GM12892 (cell line): ENCODE results near the gene KRT37.

Experiments
- DNase-seq: peaks from one replicate; pipeline ENCODE4 v3.0.0; 2011; ENCODE audit not compliant: insufficient read length
- FAIRE-seq: peaks from 2 replicates; lab custom pipeline; 2011; peaks lifted over from hg19 to GRCh38; lab: Jason Lieb, UNC
- POLR2A ChIP-seq: IDR thresholded peaks from 2 replicates; pipeline ENCODE4 v1.6.1; 2011; ENCODE audit warnings: low read depth, low read length, control low read depth
- POLR2AphosphoS5 ChIP-seq: IDR thresholded peaks from 2 replicates; pipeline ENCODE4 v1.6.1; 2011; ENCODE audit warnings: low read depth, low read length, control low read depth
- TAF1 ChIP-seq: IDR thresholded peaks from 2 replicates; pipeline ENCODE4 v1.6.1; 2011; ENCODE audit warnings: low read depth, mild to moderate bottlenecking, control low read depth, low read length, borderline replicate concordance

KRT37 gene

GRCh38 chr17:41415833-41416335 is 8.5 kb downstream of the KRT37 start:
- FAIRE-seq = no peak
- no peak for TF ChIP-seq TAF1
- TF ChIP-seq POLR2A = no peak
- no peak for TF ChIP-seq POLR2AphosphoS5
- DNase-seq = no peak

GRCh38 chr17:41415411-41415810 is 9.0 kb downstream of the KRT37 start:
- DNase-seq = no peak
- FAIRE-seq = no peak
- TF ChIP-seq POLR2AphosphoS5 (no peak), TAF1 (no peak), POLR2A (no peak)

- TF ChIP-seq TAF1 = no peak
- TF ChIP-seq POLR2AphosphoS5 = no peak
- no peak for TF ChIP-seq POLR2A
- FAIRE-seq (no peak), DNase-seq (no peak)
These were observed 10.4 kb downstream of the KRT37 start for GRCh38 chr17:41413982-41414381.

- FAIRE-seq (no peak), DNase-seq (no peak)
- no peak for TF ChIP-seq POLR2A
These were observed 10.9 kb downstream of the KRT37 start for GRCh38 chr17:41413353-41413957.

- DNase-seq = no peak
- no peak for FAIRE-seq
- no peak for TF ChIP-seq POLR2AphosphoS5
- TF ChIP-seq TAF1 = no peak
- no peak for TF ChIP-seq POLR2A
These were observed 13.1 kb downstream of the KRT37 start for GRCh38 chr17:41411072-41411840.

- FAIRE-seq = no peak
- no peak for DNase-seq
- TF ChIP-seq TAF1 (no peak), POLR2A (no peak), POLR2AphosphoS5 (no peak)
These were observed 17.2 kb downstream of the KRT37 start for GRCh38 chr17:41407226-41407625.

- no peak for DNase-seq
- TF ChIP-seq POLR2A (no peak), POLR2AphosphoS5 (no peak)
- no peak for FAIRE-seq
These were observed 18.2 kb downstream of the KRT37 start for GRCh38 chr17:41406205-41406604.

GRCh38 chr17:41404024-41404671 is 20.2 kb downstream of the KRT37 start:
- no peak for DNase-seq
- no peak for FAIRE-seq
- TF ChIP-seq POLR2AphosphoS5 (no peak), TAF1 (no peak), POLR2A (no peak)

- DNase-seq (no peak), FAIRE-seq (no peak)
- TF ChIP-seq TAF1 (no peak), POLR2A (no peak)
These were observed 20.9 kb downstream of the KRT37 start for GRCh38 chr17:41403404-41404023.

GRCh38 chr17:41402161-41402560 is 22.2 kb downstream of the KRT37 start:
- FAIRE-seq = no peak
- no peak for DNase-seq
- TF ChIP-seq TAF1 = no peak
- TF ChIP-seq POLR2AphosphoS5 = no peak
- no peak for TF ChIP-seq POLR2A

GRCh38 chr17:41396996-41397660 is 27.3 kb downstream of the KRT37 start, which contains the start of gene KRT31:
Gene KRT31 (minus strand): TSS chr17:41397608. CDS start chr17:41397539, 69 bp downstream.
- no peak for TF ChIP-seq POLR2A
- no peak for TF ChIP-seq TAF1
- no peak for TF ChIP-seq POLR2AphosphoS5
- no peak for FAIRE-seq
- no peak for DNase-seq
